ENCODE measurements around the gene CGREF1.

CGREF1 gene

DNA sequence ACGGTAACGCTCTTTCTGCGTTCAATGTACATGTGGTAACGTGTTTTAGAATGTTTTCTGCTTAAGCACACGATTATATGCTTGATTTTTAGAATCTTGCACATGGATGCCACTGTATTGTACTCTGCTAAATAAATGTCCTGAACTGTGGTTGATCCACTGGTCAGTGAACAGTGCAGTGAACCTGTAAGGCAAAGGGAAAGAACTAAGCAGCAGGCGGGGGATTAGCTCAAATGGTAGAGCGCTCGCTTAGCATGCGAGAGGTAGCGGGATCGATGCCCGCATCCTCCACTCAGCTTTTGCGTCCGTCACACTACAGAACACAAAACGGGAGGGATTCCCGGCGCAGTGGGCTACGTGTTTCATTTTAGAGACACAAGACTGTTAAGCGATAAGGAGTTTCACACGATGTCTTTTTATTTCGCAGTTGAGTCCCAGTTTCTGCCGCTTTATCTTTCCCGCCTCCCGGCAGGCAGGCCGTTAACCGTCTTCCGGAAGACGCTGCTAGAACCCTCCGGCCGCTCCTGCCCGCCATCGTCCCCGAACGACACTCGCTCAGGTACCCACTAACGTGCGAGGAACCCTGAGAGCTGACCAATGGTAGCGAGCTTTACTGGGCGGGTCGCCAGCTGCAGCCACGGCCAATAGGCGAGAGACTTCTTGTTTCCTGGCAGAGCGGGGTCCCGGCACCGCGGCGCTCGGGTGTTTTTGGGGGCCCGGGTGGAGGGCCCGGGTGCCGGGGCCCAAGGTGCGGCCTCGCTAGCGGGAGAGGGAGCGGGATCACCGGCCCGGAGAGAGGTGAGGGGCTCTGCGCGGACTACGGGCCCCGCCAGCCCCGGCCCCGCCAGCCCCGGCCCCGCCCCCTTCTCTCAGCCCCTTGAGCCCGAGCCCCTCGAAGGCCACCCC lies 67.7 kb downstream of the CGREF1 start, which contains the start of gene AGBL5:
Gene AGBL5 (plus strand): TSS at position 673 of the 906 bp plus-strand sequence. CDS start 1,291 bp downstream, outside the sequence.
- in situ Hi-C loops (cut with HindIII; ENCODE audit: low sequenced_read_pairs), result no loop called here
